OCI-M2 (cell line): ENCODE measurements around the gene CNOT8.
A peak's percentile ranks its signal among the peaks of the same experiment; 100 is the strongest.
"Not testable (repeated sequence)": the region's sequence is repeated elsewhere in the genome, so short reads cannot be mapped to it uniquely, and the experiment has no call there.

Source experiments
- DNase-seq: peaks from one replicate; lab custom pipeline; 2025; ENCODE audit not compliant: unreplicated experiment; lab: John Stamatoyannopoulos, UW

Gene CNOT8

GRCh38 chr5:154858297-154858971, at the start of gene CNOT8:
TSS of gene CNOT8 (plus strand) at chr5:154858627. CDS start at chr5:154863279, 4,652 bp downstream.
- peak; percentile 76 for DNase-seq

DNA sequence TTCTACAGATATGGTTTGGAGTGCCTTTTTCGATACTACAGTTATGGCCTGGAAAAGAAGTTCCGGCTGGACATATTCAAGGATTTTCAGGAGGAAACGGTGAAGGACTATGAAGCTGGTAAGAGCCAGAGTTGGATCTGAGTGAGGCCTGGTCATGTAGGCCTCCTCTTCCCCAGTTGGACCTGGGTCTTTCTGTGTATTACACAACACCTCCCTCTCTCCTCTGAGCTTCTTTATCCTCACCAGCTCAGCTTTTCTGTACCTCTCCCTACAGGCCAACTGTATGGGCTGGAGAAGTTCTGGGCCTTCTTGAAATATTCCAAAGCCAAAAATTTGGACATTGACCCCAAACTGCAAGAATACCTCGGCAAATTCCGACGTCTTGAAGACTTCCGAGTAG, 47.2 kb upstream of the CNOT8 start:
- DNase-seq = no peak

- DNase-seq = no peak
Observed at GRCh38 chr5:154811653-154812465, 46.6 kb upstream of the CNOT8 start.

DNA sequence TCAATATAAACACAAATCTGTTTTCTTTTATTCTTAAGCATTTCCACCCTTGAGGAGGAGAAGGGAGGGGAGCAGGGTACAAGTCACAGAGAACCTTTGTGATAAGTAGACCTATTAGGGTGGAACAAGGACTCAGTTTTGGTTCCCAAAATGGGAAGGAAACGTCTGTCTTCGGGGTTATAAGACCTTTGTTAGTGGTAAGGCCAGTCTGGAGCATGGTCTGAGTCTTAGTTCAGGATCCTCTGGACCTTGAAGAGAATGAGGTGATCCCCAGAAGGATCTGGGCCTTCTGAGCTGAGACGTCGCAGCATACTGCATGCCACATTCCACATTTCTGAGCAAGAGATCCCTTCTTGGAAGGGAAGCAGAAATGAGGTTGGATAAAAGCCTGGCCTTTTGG, 45.3 kb upstream of the CNOT8 start:
- DNase-seq = no peak

- no peak for DNase-seq
Observed at GRCh38 chr5:154813736-154814135, 44.7 kb upstream of the CNOT8 start.

- no peak for DNase-seq
Observed at GRCh38 chr5:154815025-154815424, 43.4 kb upstream of the CNOT8 start.

DNA sequence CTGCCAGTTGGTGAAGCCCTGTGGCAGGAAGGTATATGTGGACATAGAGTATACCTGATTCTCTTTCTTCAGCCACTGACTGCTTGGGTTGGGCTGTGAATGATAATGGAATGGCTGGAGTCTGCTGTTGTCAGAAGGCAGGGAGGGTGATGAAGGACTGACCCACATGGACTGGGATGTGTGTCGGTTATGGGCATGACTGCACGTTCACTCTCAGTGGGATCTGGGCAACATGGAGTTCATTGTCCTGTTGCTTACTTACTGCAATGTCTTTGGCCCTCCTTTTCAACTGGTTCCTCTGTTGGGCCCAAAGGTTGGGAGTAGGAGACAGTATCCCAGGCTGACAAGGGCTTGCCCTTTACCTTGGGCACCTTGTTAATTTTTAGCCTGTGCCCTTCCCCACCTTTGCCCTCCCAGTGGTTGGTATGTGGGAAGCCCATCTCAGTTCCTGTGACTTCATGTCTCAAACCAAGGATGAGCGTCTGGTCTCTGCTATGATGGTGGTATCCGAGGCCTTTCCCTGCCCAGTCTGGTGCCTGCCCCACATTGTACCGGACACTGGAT, 42.7 kb upstream of the CNOT8 start:
- DNase-seq = no peak

- no peak for DNase-seq
Observed at GRCh38 chr5:154816891-154817492, 41.4 kb upstream of the CNOT8 start.

DNA sequence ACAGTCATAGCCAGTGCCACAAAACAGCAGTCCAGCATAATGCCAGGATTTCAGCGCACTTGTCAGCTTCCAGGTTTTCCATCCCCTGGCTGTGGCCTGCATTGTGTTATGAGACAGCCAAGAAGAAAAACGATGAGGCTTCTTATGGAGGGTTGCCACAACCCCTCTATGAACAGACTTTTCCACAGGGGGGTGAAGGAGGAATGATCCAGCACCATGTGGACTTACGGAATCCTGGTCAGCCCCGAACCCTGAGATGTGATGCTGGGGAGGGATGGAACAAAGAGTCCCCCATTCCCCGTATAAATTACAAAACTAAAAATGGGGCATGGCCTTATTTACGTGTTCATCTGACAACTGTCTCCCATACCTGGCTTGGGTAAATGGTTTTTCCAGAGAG, 40.6 kb upstream of the CNOT8 start:
- DNase-seq = no peak

DNA sequence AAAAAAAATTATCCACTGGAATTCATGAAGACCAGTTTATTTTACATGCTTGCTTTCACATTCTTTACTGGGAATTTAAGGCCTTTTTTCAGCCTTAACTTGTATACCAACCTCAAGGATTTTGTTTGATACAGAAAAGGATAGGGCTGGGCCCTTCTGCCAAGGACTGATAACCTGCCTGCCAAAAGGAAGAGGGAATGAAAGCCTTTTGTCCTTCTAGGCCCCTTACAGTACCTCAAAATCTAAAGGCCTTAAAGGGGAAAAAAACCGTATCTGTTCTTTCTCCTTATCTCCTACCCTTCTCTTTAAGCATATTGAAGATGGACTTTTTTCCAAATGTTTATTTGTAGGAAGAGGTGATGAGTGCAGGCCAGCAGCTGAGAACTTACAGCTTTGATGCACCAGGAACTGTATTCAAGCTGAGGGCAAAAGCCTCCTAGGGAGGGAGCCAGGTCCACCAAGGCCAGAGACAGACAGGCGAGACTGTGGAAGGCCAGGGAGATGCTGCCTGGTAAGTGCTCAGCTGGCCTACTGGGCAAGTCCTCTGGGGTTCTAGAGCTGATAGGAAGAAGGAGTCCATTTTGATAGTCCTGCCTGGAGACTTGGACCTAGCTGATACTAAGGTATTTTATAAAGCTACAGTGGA, 39.8 kb upstream of the CNOT8 start:
- DNase-seq = no peak

DNA sequence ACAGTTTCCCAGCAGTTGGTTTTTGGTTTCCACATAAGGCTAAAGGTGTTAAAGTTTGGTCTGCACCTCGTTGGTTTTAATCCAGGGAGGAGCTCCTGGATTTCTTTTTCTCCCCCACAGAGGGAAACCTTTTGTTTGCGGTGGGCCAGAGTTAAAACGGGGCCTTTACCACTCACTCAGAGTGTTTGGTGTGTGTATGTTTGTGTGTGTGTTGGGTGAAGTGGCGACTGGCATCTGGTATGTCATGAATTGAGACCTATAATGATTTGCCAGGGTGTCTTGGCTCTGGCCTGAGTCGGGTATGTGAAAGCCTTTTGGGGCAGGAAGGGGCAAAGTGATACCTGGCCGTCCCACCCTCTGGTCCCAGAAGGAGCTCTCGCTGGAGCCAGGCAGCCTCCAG, 38.9 kb upstream of the CNOT8 start:
- no peak for DNase-seq

- no peak for DNase-seq
Observed at GRCh38 chr5:154820383-154820782, 38.0 kb upstream of the CNOT8 start.

GRCh38 chr5:154822896-154823295, 35.5 kb upstream of the CNOT8 start:
- not testable (repeated sequence) for DNase-seq

GRCh38 chr5:154823605-154824004, 34.8 kb upstream of the CNOT8 start:
- no peak for DNase-seq

GRCh38 chr5:154824070-154824469, 34.4 kb upstream of the CNOT8 start:
- DNase-seq = no peak

GRCh38 chr5:154829181-154829588, 29.2 kb upstream of the CNOT8 start:
- no peak for DNase-seq

- no peak for DNase-seq
Observed at GRCh38 chr5:154829589-154830218, 28.7 kb upstream of the CNOT8 start.

DNA sequence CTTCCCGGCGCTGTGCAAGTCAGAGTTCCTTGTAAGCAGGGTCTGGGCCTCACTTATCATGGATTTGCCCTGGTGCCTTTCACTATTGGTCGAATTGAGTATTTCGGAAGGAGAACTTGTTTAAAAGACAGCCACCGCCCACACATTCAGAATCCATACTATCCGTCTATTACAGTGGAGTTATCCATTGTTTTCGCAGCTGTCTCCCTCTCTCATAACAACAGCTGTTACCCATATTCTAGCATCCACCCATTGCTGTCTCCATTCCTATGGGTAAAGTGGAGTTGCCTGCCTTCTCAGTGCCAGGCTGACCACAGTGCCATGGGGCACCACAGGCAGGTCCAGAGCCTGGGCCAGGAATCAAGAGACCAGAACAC, 28.2 kb upstream of the CNOT8 start:
- DNase-seq = no peak

DNA sequence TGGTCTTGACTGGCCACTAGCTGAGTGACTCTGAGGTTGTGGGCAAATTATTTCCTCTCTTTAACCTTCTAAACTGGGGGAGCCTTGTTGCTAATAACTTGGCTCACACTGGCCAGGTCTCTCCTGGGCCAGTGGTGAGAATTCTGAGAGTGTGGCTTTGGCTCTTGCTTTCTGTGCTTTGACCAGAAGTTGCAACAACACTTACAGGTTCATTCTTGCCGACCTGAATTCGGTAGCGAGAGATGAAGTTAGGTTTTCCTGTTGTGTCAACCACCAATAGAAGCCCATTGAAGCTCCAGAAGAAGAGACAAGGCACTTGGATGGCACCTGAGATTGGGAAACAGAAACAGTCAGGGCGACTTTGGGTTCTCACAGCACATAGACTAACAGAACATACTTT, 27.8 kb upstream of the CNOT8 start:
- DNase-seq = no peak

DNA sequence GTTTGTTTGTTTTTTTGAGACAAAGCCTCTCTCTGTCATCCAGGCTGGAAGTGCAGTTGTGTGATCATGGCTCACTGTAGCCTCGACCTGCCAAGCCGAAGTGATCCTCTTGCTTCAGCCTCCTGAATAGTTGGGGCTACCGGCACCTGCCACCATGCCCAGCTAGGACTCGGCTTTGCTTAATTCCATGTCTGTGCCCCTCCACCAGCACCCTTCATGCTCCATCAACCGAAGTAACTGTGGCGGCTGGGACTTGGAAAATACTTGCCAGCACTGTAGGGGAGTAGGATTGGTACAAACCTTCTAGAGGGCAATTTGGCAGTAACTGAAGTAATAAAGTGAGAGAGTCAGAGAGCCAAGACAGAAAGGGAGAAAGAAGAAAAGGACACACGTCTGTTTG, 27.0 kb upstream of the CNOT8 start:
- DNase-seq = no peak

- not testable (repeated sequence) for DNase-seq
Observed at GRCh38 chr5:154832804-154833203, 25.6 kb upstream of the CNOT8 start.
